Prostate gland (tissue), 2 donors: ENCODE results near the gene FRK. TPM values are rescaled to one million over a fixed set of nuclear protein-coding genes. Genes with fewer than 3 reads are reported as not detected.

Experiments used
- DNase-seq: peaks from one replicate; pipeline ENCODE4 v3.0.0-alpha.2; 2019; ENCODE audit warnings: low spot score
- H3K27ac ChIP-seq, 2 donors: fragments of 200-600 bp; sonication (generic); 2 replicates each; pipeline ENCODE4 v1.5.1; 2017 to 2019
- H3K27me3 ChIP-seq: fragments of 200-600 bp; sonication (generic); replicated peaks from 2 replicates; pipeline ENCODE4 v1.5.1; 2019; ENCODE audit not compliant: insufficient read depth
- H3K36me3 ChIP-seq, 2 donors: fragments of 200-600 bp; sonication (generic); 1 replicate in 1 of 2; 2 replicates in 1 of 2; pipeline versions ENCODE4 v1.5.1 to v1.8.1; 2017 to 2019
- H3K4me1 ChIP-seq: fragments of 200-600 bp; sonication (generic); replicated peaks from 2 replicates; pipeline ENCODE4 v1.5.1; 2019
- H3K4me3 ChIP-seq, 2 donors: fragments of 200-600 bp; sonication (generic); 2 replicates each; pipeline ENCODE4 v1.5.1; 2017 to 2019
- H3K9me3 ChIP-seq: fragments of 200-600 bp; sonication (generic); 2 replicates; pipeline ENCODE4 v1.5.1; 2017
- CTCF ChIP-seq, 4 experiments: fragments of 200-600 bp in 2 of 4; fragments of 450-650 bp in 2 of 4; sonication (generic) in 2 of 4; IDR thresholded peaks; 1 replicate in 3 of 4; 2 replicates in 1 of 4; pipeline ENCODE4 v1.5.1; 2016 to 2019; ENCODE audit warnings: antibody characterized with exemption in 4 of 4, mild to moderate bottlenecking in 2 of 4, moderate library complexity in 2 of 4
- POLR2A ChIP-seq: fragments of 450-650 bp; IDR thresholded peaks from one replicate; pipeline ENCODE4 v1.6.1; 2016; ENCODE audit warnings: antibody characterized with exemption, mild to moderate bottlenecking
- POLR2AphosphoS5 ChIP-seq: sonication (generic); formaldehyde crosslinking; IDR thresholded peaks from one replicate; pipeline ENCODE4 v1.6.1; 2017; ENCODE audit warnings: antibody characterized with exemption
- WGBS: methylation state at CpG from one replicate; pipeline ENCODE4 v1.1.5; 2018; 5-methylcytosine and 5-hydroxymethylcytosine counted together
- intact Hi-C: fragments of 100-400 bp; cut with DNase I; formaldehyde crosslinking; loops from one replicate; pipeline ENCODE4 v1.14.2; 2022
- total RNA-seq, 2 donors: library from RNA; depleted of rRNA; stranded (reverse); fragments of >200 nt; gene quantifications; one replicate each; pipeline ENCODE4 v1.1.0, GENCODE V29; 2016

FRK gene
- total RNA-seq, 2 donors from 2014 or later = 3.2 to 6.9 TPM

GRCh38 chr6:116036075-116036773, 24.5 kb downstream of the FRK start:
- no peak for TF ChIP-seq POLR2AphosphoS5
- no peak for TF ChIP-seq CTCF (IDR thresholded peaks at IDR 0.05)
- TF ChIP-seq POLR2A = no peak
- no peak for DNase-seq
- H3K27me3 ChIP-seq = no peaks in the 10 kb centered on the region
- 27% methylated on average over 2 of the region's 2 CpGs for WGBS
- intact Hi-C loops = no loop called here
- no peaks in the 10 kb centered on the region for H3K9me3 ChIP-seq
- no peaks in the 10 kb centered on the region for H3K4me1 ChIP-seq
- H3K36me3 ChIP-seq = no peaks in the 10 kb centered on the region
- no peak overlapping the region for H3K27ac ChIP-seq
- H3K4me3 ChIP-seq = no peak overlapping the region

GRCh38 chr6:116035616-116036015, 25.1 kb downstream of the FRK start:
- intact Hi-C loops = no loop called here
- TF ChIP-seq POLR2A (no peak), POLR2AphosphoS5 (no peak)
- no peak for DNase-seq
- no peak overlapping the region for H3K4me3 ChIP-seq
- 59% methylated on average over 4 of the region's 4 CpGs for WGBS
- H3K36me3 ChIP-seq = no peaks in the 10 kb centered on the region
- H3K9me3 ChIP-seq = no peaks in the 10 kb centered on the region
- no peaks in the 10 kb centered on the region for H3K4me1 ChIP-seq
- no peaks in the 10 kb centered on the region for H3K27me3 ChIP-seq
- H3K27ac ChIP-seq = no peak overlapping the region

- Histone ChIP-seq H3K27ac (no peak overlapping the region), H3K4me3 (no peak overlapping the region), H3K4me1 (no peaks in the 10 kb centered on the region), H3K27me3 (no peaks in the 10 kb centered on the region), H3K9me3 (no peaks in the 10 kb centered on the region), H3K36me3 (no peaks in the 10 kb centered on the region)
- intact Hi-C loops = no loop called here
- no peak for TF ChIP-seq POLR2A
- TF ChIP-seq CTCF (IDR thresholded peaks at IDR 0.05) = no peak
- no peak for TF ChIP-seq POLR2AphosphoS5
- no peak for DNase-seq
- WGBS = 67% methylated on average over 2 of the region's 2 CpGs
These were observed 26.4 kb downstream of the FRK start for GRCh38 chr6:116034327-116034726.

GRCh38 chr6:116033687-116034303, 26.9 kb downstream of the FRK start:
- H3K27me3 ChIP-seq = no peaks in the 10 kb centered on the region
- TF ChIP-seq POLR2AphosphoS5 (no peak), POLR2A (no peak), CTCF (IDR thresholded peaks at IDR 0.05) (no peak)
- H3K4me1 ChIP-seq = no peaks in the 10 kb centered on the region
- H3K9me3 ChIP-seq = no peaks in the 10 kb centered on the region
- intact Hi-C loops = no loop called here
- no peaks in the 10 kb centered on the region for H3K36me3 ChIP-seq
- DNase-seq = no peak
- H3K4me3 ChIP-seq = no peak overlapping the region
- 80% methylated on average over 4 of the region's 4 CpGs for WGBS
- no peak overlapping the region for H3K27ac ChIP-seq

GRCh38 chr6:116030770-116031169, 29.9 kb downstream of the FRK start:
- DNase-seq = no peak
- intact Hi-C loops = no loop called here
- no peaks in the 10 kb centered on the region for H3K36me3 ChIP-seq
- H3K4me1 ChIP-seq = no peaks in the 10 kb centered on the region
- no peak overlapping the region for H3K27ac ChIP-seq
- TF ChIP-seq CTCF (IDR thresholded peaks at IDR 0.05) = no peak
- no peak for TF ChIP-seq POLR2A
- no peak for TF ChIP-seq POLR2AphosphoS5
- H3K4me3 ChIP-seq = no peak overlapping the region
- WGBS = 35% methylated on average over 1 of the region's 1 CpG
- no peaks in the 10 kb centered on the region for H3K27me3 ChIP-seq
- no peaks in the 10 kb centered on the region for H3K9me3 ChIP-seq
